NCI-H1417 (cell line): ENCODE measurements around the gene ESR1.
"Not testable (repeated sequence)": the region's sequence is repeated elsewhere in the genome, so short reads cannot be mapped to it uniquely, and the experiment has no call there.

ENCODE experiments used
- DNase-seq, 3 experiments: peaks; one replicate each; lab custom pipeline; 2025; lab: John Stamatoyannopoulos, UW

The ESR1 gene

DNA sequence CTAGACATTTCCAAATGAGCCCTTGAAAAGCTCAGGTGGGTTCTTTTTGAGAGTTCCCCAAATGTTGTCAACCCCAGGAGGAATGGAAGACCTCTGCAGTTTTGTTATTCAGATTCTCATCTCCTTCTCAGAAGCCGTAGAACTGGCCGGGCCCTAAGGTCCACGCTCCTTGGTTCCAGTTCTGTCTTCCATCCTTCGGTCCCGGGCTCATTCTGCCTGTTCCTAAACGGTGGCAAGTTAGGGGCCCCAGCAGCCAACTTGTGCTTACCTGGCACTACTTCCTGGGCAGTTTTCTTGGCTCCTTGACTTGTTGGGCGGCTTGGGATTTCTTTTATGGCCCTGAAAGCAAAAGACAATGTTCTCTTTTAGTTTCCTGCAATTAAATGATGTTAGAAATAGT, 6.4 kb downstream of the ESR1 start:
- no peak for DNase-seq

DNA sequence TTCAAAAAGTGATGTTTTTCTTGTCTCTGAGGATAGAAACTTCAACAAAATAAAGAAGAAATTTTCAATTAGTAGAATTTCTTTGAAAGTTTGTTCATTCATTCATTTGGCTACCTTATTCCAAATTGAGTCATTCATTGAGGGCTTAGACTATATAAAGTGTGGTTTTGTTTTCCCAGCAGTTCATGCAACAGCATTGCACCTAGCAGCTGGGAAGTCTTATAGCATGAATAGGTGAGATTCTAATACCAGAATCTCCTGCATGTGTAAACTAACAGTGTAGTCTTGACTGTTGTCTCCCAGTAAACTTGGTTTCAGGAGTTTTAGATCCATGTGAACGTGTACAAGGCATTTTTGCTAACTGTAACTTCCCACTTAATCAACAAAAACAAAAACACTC, 7.1 kb downstream of the ESR1 start:
- no peak for DNase-seq

DNA sequence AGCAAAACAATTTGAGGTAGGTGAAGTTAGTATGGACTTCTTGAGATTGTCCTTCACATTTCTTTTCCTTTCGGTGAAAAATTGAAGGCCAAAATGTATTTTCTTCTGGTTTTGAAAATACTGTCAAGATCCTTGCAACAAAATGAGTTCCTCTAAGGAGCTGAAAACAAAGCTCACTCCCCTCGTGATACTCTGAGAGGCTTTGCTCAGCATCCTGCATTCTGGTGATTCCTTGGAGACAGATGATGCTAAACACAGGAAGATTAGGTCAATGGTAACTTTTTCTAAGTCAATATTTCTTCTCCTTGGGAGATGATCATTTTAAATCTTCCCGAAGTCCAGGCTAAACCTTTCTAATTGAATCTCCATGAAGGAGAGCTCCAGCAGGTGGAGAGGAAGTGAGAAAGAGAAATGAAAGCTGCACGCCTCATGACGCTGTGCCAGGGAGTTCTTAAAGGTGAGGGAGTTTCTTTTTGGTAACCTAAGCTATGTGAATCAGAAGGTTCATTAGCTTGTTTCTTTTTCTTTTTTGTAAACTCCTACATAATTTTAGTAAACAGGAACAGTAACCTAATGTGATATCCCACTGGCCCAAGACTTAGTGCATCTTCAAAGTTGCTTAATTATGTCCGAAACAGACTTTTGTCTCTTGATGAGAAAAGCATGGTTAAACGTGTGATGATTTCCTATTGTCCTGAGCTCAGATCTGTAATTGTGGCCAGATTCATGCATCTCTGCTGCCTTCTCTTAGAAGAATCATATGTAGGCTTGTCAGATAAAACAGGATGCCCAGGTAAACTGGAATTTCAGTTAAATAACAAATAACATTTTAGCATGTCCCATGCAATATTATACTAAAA, 15.0 kb downstream of the ESR1 start:
- no peak for DNase-seq

DNA sequence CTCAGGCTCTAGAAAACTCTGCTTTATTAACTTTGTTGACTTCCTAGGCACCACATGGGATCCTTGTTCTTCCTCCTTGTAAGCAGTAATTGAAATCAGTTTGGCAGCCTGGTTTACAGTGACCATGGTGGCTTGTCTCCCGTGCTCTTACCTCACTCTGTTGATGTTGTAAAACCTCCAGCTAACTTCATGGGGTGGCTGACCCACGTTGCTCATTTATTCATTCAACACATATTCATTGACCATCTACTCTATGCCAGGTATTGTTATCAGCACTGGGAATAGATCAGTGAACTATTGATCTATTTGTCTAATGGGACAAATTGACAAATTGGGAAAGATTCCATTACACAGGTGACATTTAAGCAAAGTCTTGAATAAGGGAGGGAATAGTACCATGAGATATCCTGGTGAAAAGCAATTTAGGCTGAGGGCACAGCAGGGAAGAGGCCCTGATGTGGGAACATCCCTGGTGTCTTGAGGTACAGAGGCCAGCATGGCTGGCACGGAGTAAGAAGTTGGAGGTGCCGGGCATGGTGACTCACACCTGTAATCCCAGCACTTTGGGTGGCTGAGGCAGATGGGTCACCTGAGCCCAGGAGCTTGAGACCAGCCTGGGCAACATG, 19.1 kb downstream of the ESR1 start:
- DNase-seq = no peak

DNA sequence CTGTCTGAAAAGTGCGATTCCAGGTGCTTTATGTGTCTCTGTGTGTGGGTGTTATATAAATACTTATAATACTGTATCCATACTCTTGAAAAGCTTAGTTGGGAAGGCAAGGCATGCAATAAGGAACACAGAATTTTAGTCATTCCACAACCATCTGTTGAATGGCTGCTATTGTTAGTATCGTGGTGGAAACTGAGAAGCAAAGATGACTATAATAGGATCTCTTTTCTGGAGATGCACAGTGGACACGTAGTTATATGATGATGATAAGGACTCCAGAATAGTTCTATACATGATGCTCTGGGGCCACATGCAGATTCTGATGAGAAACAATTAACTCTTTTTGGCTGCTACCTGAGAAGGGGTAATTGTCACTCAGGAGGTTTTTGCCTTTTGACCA, 25.2 kb downstream of the ESR1 start:
- no peak for DNase-seq

DNA sequence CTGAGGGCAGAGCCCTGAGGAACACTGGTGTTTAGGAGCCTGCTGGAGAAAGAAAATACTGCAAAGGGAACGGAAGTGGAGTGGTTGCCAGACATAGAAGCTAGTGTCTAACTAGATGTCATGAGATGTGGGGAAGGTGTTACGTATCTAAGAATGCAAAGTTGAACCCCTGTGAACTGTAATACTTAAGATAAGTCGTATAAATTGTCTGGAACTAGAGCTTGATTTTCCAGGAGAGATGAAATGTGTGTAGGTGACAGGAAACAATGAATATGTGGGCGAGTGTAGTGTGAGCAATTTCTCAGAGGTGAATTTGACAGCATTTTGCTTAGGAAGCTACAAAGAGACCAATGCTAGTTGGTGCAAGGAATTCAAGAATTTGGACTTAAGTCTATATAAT, 27.9 kb downstream of the ESR1 start:
- DNase-seq = no peak

DNA sequence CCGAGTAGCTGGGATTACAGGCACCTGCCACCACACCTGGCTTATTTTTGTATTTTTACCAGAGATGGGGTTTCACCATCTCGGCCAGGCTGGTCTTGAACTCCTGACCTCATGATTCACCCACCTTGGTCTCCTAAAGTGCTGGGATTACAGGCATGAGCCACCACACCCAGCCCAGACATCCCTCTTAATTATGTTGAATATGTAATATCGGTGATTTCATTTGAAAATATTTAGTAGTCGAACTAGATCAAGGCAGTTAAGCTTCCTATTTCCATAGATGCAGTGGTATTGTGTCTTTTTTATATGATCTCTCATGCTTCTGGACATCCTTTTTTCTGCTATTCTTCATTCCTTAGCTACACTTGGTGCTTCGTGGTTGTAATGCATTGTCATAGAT, 29.7 kb downstream of the ESR1 start:
- no peak for DNase-seq

DNA sequence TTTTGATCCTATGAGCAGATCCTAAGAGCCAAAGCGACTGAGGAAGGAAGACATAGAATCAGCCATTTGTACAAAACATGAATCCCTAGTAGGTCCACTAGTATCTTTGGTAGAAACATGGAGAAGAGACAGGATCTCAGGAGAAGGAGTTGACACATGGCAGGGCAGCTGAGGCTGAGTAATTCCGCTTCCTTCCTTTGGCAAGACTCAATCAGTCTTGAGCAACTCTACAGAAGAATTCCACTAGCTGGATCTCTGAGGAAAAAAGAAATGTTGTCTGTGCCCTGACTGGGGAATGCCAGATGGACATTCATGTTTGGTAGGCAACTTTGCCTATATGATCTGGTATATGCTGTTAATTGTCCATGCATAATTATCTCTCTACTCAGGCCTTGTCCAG, 35.3 kb downstream of the ESR1 start:
- no peak for DNase-seq

DNA sequence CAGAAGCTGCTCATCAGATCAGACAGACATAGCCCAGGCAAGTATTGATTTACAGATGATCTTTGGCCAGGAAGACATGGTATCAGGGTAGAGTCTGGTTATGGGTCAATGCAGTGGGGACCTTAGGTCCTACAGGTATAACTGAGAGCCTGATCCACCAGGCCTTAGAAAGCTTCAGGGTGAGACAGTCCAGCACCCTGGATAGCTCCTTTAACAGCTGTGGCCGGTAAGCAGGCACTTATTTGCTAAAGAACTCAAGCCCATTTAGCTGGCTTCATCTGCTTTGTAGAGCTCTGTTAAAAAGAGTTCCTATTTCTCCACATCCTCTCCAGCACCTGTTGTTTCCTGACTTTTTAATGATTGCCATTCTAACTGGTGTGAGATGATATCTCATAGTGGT, 39.6 kb downstream of the ESR1 start:
- DNase-seq = no peak

DNA sequence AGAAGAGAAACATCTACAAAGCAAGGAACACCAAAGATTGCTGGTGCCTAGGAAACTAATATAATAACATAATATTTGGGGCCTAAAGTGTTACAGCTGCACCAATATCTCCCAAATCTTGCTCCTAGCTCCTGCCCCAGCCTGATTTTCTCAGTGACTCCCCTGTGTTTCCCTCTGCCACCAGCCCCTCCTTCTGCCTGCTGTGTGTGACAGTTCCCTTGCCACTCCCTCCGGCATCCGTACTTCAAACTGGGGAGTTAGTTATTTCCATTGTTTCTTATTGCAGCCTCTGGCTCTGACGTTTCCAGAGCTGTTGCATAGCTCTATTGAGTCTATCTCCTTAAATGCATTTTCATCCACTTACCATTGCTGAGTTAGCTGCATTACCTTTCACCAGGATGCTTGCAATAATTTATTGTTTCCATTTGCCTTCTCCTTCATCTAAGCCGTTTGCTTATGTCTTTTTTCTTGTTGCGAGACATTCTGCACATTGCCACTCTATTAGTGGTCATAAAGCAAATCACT, 43.1 kb downstream of the ESR1 start:
- no peak for DNase-seq

DNA sequence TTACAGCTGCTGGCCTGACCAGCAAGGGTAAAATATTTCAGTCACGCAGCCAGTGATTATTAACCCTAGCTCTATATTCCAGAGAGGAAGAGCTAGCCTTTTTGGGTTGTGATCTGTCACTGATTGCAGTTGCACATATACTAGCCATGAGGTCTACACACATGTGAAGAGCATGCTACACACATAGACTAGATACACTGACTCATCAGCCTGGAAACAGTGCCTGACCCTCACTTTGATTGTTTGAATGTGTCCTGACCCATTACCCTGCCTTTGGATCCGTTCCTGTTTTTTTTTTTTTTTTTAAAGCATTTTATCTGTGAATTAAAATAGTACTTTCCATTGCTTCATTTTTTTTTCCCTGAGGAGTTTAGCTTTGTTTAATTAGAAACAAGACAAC, 50.8 kb downstream of the ESR1 start:
- DNase-seq = no peak

DNA sequence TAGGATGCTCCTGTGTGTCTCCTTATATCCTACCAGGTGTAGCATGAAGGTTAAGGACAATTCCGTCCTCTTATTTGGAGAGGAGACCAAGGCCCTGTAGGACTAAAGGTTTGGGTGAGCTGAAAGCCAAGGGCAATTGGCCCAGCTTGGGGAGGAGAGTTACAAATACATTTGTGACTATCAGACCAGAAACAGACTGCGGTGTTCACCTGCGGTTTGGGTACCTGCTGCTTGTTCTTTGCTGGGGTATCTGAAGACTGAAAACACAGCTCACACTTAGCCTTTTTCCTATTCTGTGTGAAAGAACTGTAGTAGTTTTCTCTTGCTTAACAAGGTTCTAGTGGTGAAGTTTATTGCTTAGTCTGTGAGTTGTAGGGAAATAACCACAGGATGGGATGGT, 55.0 kb downstream of the ESR1 start:
- no peak for DNase-seq

DNA sequence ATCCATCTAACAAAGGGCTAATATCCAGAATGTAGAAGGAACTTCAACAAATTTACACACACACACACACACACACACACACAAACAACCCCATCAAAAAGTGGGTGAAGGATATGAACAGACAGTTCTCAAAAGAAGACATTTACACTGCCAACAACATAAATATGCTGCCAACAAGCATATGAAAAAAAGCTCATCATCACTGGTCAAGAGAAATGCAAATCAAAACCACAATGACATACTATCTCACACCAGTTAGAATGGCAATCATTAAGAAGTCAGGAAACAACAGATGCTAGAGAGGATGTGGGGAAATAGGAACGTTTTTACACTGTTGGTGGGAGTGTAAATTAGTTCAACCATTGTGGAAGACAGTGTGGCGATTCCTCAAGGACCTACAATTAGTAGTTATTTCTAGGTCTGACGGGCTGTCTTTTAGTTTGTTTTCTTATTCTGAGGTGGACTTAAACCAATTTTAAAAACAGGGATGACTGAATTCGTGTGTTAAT, 59.9 kb downstream of the ESR1 start:
- not testable (repeated sequence) for DNase-seq

DNA sequence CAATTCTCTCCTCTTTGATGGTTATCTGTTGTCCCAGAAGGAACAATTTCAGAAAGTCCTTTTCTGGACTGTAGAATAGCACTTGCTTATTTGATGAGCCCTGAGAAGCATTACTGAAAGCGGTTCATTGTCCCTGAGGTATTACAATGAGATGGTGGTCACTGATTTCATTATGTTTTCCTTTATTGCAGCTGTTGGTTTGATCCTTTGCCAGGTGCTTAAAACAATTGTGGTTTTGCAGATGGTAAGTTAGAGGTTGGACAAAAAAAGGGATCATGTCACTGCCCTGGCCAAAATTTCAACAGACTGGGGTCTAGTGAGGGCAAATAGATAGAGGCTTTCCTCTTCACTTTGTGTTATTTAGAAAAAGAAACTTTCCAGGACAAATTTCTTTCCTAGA, 61.9 kb downstream of the ESR1 start:
- DNase-seq = no peak

DNA sequence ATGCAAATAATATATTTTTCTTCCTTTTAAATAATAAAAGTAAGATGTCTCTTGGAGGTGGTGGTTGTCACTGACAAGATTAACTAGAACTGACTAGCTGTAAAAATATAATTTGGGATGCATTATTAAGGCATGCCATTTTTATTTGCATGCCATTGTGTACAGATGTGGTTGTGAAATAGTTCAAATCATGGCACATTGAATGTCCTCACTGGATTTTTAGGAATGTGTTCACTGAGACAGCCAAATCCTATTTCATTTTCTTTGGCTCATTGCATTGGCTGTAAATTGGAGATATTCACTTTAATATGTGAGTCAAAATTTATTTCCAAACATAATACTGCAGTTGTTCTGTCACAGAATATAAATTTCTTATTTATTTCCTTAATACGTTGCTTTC, 62.3 kb downstream of the ESR1 start:
- DNase-seq = no peak

DNA sequence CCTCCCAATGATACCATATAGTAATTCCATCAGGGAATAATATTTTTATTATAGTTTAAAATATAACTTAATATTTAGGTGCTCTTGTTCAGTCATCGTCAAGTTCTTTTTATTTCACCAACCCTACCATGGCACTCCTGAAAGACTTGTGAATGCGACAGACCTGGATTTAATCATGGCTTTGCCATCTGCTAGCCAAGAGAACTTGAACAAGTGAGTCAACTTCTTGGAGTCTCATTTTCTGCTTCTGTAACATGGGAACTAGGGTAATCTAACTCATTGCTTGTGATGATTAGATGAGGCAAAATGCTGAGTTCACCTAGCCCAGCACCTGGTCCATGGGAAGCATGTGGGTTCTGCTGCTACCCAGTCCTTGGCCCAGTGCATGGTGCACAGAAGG, 62.9 kb downstream of the ESR1 start:
- DNase-seq = no peak

DNA sequence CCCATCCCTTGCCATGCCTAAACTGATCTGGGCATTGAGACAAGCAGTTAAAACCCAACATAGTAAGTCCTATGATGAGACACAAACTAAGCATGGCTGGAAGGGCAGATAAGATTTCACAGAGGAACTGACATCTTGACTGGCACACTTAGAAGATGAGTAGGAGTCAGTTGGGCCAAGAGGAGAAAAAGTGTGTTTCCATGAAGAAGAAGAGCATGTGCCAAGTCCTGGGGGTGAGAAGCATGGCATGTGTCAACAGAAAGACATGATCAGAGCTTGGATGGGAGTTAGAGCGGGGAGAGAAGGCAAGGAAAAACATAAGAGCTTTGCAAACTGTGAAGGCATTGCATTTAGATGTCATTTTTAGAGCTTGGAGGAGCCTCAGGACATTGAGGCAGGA, 68.0 kb downstream of the ESR1 start:
- DNase-seq = no peak

DNA sequence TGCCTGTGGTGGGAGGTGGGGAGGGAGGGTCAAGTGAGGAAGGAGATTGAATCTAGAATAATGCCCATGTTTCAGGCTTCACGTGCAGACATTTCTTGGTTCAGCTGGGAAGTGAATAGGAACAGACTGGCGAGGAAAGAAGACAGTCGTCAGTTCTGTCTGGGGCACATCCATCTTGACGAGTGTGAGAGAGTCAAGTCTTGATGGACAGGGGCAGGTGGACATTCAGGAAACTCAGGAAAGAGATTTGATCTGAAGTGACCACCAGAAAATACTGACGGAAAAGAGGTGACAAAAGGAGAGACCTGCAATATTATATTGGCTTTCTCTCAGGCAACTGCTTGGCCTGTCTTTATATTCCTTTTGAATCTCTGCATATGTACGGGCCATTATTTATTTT, 68.6 kb downstream of the ESR1 start:
- DNase-seq = no peak

DNA sequence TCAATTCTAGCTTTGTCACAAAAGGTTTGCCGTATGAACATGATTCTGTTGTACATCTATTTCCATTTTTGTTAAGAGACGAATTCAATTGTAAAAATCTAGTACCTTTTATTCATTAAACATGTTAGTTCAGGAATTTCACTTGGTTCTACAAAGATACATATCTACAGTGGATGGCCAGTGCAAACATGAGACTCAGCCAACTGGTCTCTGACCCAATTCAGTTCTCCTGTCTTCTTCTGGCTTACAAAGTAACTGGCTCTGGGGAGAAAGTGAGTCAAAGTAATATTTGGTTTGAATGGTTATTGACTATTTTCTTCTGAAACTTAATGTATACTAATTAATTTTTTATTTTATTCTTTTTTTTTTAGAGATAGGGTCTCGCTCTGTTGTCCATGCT, 70.0 kb downstream of the ESR1 start:
- no peak for DNase-seq

DNA sequence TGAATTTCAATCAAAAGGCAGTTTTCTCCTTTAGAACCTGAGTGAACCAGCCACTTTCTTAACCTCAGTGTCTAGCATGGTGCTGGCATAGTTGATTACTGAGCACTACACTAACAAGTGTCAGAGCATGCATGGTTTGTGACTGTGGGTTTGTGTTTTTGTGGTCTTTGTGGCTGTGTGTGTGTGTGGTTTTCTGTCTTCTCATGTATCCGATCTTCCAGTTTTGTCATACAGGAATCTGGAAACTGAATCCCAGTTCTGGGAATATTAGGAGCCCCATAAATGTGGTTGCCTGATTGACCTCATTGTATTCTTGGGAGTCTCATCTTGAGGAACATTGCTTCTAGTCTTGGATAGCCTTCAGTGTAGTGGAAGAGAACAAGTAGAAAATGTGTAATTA, 73.7 kb downstream of the ESR1 start:
- no peak for DNase-seq

DNA sequence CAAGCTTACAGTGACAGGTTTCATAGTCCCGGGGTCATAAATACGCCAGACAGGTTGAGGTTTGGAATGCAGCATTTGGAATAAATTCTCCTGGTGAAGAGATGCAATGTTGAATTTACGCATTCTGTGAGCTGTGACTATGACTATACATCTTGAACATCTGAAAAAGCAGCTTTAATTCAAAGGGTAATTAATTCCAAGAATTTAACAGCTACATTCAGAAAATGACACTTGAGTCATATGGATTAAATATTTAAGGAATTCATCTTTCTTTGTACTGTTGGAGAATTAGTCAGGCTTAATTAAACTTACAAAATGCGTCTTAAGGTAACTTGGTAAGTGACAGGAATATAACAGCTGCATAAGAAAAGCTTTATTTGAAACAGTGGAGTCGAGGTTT, 74.7 kb downstream of the ESR1 start:
- DNase-seq = no peak

DNA sequence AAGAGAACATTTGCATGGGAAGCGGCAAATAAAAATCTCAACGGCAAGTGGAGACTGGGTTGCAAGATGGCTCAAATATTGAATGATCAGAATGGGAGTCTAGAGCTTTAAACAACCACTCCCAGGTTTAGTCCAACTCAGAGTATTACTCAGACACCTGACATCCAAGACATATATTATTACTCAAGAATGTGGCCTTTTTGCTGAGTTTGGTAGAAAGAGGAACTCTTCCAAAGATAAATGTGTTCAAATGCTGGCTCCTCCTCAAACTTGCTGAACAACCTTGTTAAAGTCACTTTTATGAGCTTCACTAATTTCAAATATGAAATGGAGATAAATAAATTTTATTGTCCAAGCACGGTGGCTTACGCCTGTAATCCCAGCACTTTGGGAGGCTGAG, 77.8 kb downstream of the ESR1 start:
- no peak for DNase-seq

DNA sequence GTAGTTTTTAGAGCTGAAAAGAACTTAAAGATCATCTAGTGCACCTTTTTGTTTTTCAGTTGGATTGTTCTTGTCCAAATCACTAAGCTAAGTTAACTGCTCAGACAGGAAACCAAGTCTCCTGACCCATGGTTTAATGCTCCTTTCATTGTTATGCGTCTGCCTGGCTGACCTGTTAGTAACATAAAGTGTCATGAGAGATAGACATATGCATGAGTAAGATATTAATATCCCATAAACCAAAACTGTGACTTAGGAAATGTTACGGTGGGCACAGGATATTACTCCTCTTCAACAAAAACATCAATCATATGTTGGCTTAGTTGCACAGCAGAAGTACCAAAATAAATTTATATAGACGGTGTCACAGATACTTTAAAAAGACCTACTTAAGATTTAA, 84.0 kb downstream of the ESR1 start:
- no peak for DNase-seq
